Measurements from ENCODE around the gene PNMA3. TPM values are rescaled to one million over a fixed set of nuclear protein-coding genes. Genes with fewer than 3 reads are reported as not detected.

PNMA3 gene
- under 0.01 TPM in 1 of 2 replicates, not detected in the other for total RNA-seq

GRCh38 chrX:153055871-153056749 is at the start of gene PNMA3:
TSS of gene PNMA3 (plus strand) at chrX:153056470. CDS start at chrX:153057056, 586 bp downstream.

GRCh38 chrX:153071909-153072583 is 15.8 kb downstream of the PNMA3 start, which contains the start of gene PNMA6A:
TSS of gene PNMA6A (plus strand) at chrX:153072454. CDS start at chrX:153073063, 609 bp downstream.

Other genes with a start within 250 kb of the PNMA3 start
- 28.6 and 34.0 TPM in 2 replicates for gene CETN2, start 225.7 kb upstream of the PNMA3 start, total RNA-seq
- gene NSDHL, start 225.4 kb upstream of the PNMA3 start, total RNA-seq: 17.9 and 25.8 TPM in 2 replicates
- gene ZNF185, start 158.4 kb upstream of the PNMA3 start, total RNA-seq: 74.7 and 178 TPM in 2 replicates
- gene PNMA5, start 62.4 kb upstream of the PNMA3 start, total RNA-seq: not detected in 2 replicates
- gene PNMA6A, start 16.0 kb downstream of the PNMA3 start, total RNA-seq: 0.43 and 0.48 TPM in 2 replicates
- not detected in 2 replicates for gene MAGEA1, start 122.8 kb downstream of the PNMA3 start, total RNA-seq

Measured in tracheal epithelial cell (primary cell).